Measurements from ENCODE around the gene CD300A. TPM values are rescaled to one million over a fixed set of nuclear protein-coding genes. Genes with fewer than 3 reads are reported as not detected.

The CD300A gene
- total and polyA plus RNA-seq, 2 of the 4 experiments (the other 2 are of a cell fraction), result not detected

GRCh38 chr17:74527081-74527480, 60.6 kb downstream of the CD300A start:
- Histone ChIP-seq H4K20me1 (ENCODE audit: insufficient read depth, low read length) (no peaks in the 10 kb centered on the region), H3K79me1 (ENCODE audit: low read depth in 1 of 2, low read length in 2 of 2) (no peaks in the 10 kb centered on the region), H4K5ac (ENCODE audit: low read depth, low read length) (no peak overlapping the region), H3K14ac (replicated peaks; ENCODE audit: low read depth, low read length) (no peak overlapping the region), H2BK5ac (ENCODE audit: low read depth, low read length, poor library complexity, severe bottlenecking) (no peak overlapping the region), H2BK120ac (ENCODE audit: low read depth, low read length) (no peak overlapping the region), H3K27ac (ENCODE audit: insufficient read depth, low read length) (no peak overlapping the region), H2AK9ac (replicated peaks; ENCODE audit: low read depth, low read length, poor library complexity) (no peak overlapping the region), H2AFZ (replicated peaks; ENCODE audit: low read length, poor library complexity) (no peak overlapping the region), H2BK20ac (ENCODE audit: low read depth, low read length) (no peak overlapping the region), H3K56ac (ENCODE audit: extremely low read depth, insufficient read depth, low read length) (no peak overlapping the region), H3K9me1 (ENCODE audit: insufficient read depth, low read length) (no peaks in the 10 kb centered on the region), H3K23ac (ENCODE audit: low read depth, low read length) (no peak overlapping the region), H2BK15ac (ENCODE audit: low read depth, low read length) (no peak overlapping the region), H4K8ac (ENCODE audit: low read depth in 2 of 2, low read length in 2 of 2) (no peak overlapping the region), H3K27me3 (ENCODE audit: control insufficient read depth, insufficient read depth, low read length) (no peaks in the 10 kb centered on the region), H3K9ac (ENCODE audit: low read depth, low read length) (no peak overlapping the region), H3K18ac (ENCODE audit: low read depth, low read length) (no peak overlapping the region), H2AK5ac (ENCODE audit: low read depth, low read length) (no peak overlapping the region), H4K91ac (ENCODE audit: insufficient read depth, low read depth, low read length) (no peak overlapping the region), H3K36me3 (ENCODE audit: control insufficient read depth, insufficient read depth, low read length) (no peaks in the 10 kb centered on the region), H3K4me2 (ENCODE audit: low read depth, low read length) (no peak overlapping the region), H3K4me3 (ENCODE audit: insufficient read depth, low read depth, low read length) (no peak overlapping the region), H3K4me1 (ENCODE audit: control insufficient read depth, insufficient read depth, low read length) (no peaks in the 10 kb centered on the region), H3K9me3 (ENCODE audit: control insufficient read depth, insufficient read depth, low read length) (peaks cover 47% of the 10 kb centered on the region), H3K4ac (ENCODE audit: low read depth, low read length) (no peak overlapping the region)
- in situ Hi-C loops (cut with MboI; ENCODE audit: low sequenced_read_pairs), result no loop called here
- dilution Hi-C loops (cut with HindIII; ENCODE audit: low sequenced_read_pairs, unreplicated experiment), result no loop called here
- ChIA-PET CTCF (no interaction called here), POLR2A (ENCODE audit: unreplicated experiment) (no interaction called here)
- intact Hi-C loops (cut with micrococcal nuclease), result no loop called here
- ATAC-seq (ENCODE audit: low read depth) (no peak), DNase-seq (no peak)
- no TSS peak for BruUV-seq (replicated peaks)
- WGBS, 2 experiments (ENCODE audit: extremely low coverage in 2 of 2, insufficient read length in 1 of 2), result 63% methylated on average over 4 of the region's 5 CpGs; no CpG with 5 or more reads in 1 of the 2 experiments
- TF ChIP-seq ELK1 (IDR thresholded peaks at IDR 0.05; ENCODE audit: borderline replicate concordance, low read depth, low read length), result no peak
- no peak for TF ChIP-seq FOS (IDR thresholded peaks at IDR 0.05; ENCODE audit: low read depth, low read length)

Data from IMR-90 (cell line).